22Rv1 (cell line): ENCODE results near the gene RBM24.

Experiments used
- H3K27ac ChIP-seq: fragments of 450-650 bp; 2 replicates; pipeline ENCODE4 v1.5.1; 2017
- CTCF ChIP-seq: fragments of 450-650 bp; IDR thresholded peaks from 2 replicates; pipeline ENCODE4 v1.5.1; 2017; ENCODE audit warnings: mild to moderate bottlenecking
- ZFX ChIP-seq: fragments of 450-650 bp; IDR thresholded peaks from 2 replicates; pipeline ENCODE4 v1.6.1; 2017; ENCODE audit warnings: antibody characterized with exemption, borderline replicate concordance

Gene RBM24

GRCh38 chr6:17281100-17281496 lies at the start of gene RBM24:
RBM24 (plus strand) TSS chr6:17281361; CDS start chr6:17281582, 221 bp downstream.
- peak; percentile 74 for TF ChIP-seq CTCF
- no peak for TF ChIP-seq ZFX
- no peak within 1 kb of the TSS for H3K27ac ChIP-seq

- TF ChIP-seq ZFX (no peak), CTCF (no peak)
- no peak overlapping the region for H3K27ac ChIP-seq
These were observed 47.6 kb upstream of the RBM24 start for GRCh38 chr6:17233531-17233930.

GRCh38 chr6:17237246-17237645 lies 43.9 kb upstream of the RBM24 start:
- TF ChIP-seq CTCF (no peak), ZFX (no peak)
- H3K27ac ChIP-seq = no peak overlapping the region

- TF ChIP-seq CTCF = no peak
- TF ChIP-seq ZFX = no peak
- no peak overlapping the region for H3K27ac ChIP-seq
These were observed 41.9 kb upstream of the RBM24 start for GRCh38 chr6:17239260-17239659.

- H3K27ac ChIP-seq = no peak overlapping the region
- TF ChIP-seq CTCF = no peak
- TF ChIP-seq ZFX = no peak
These were observed 40.2 kb upstream of the RBM24 start for GRCh38 chr6:17240803-17241500.

GRCh38 chr6:17242087-17242486 lies 39.1 kb upstream of the RBM24 start:
- H3K27ac ChIP-seq = no peak overlapping the region
- no peak for TF ChIP-seq CTCF
- TF ChIP-seq ZFX = no peak

GRCh38 chr6:17250237-17250636 lies 30.9 kb upstream of the RBM24 start:
- no peak overlapping the region for H3K27ac ChIP-seq
- TF ChIP-seq ZFX = no peak
- no peak for TF ChIP-seq CTCF
